HepG2 (cell line): Measurements from ENCODE around the gene COMT. TPM values are rescaled to one million over a fixed set of nuclear protein-coding genes. Genes with fewer than 3 reads are reported as not detected.

ENCODE experiments used
- ETV5 ChIP-seq: IDR thresholded peaks from 2 replicates; pipeline ENCODE4 v1.6.1; 2018; ENCODE audit warnings: missing biosample characterization, missing genetic modification reagents, inconsistent platforms, borderline replicate concordance
- FOXO1 ChIP-seq: sonication (generic); formaldehyde crosslinking; IDR thresholded peaks from 2 replicates; pipeline ENCODE4 v1.4.0; 2020; ENCODE audit warnings: missing genetic modification reagents
- HNRNPH1 ChIP-seq: fragments of 200-400 bp; formaldehyde crosslinking; optimal IDR thresholded peaks from 2 replicates; pipeline ENCODE3; 2017; ENCODE audit warnings: mild to moderate bottlenecking, low read depth, low read length
- MBD4 ChIP-seq: IDR thresholded peaks from 2 replicates; pipeline ENCODE4 v1.6.1; 2012; ENCODE audit warnings: low read length, inconsistent platforms, borderline replicate concordance
- MYPOP ChIP-seq: sonication (generic); formaldehyde crosslinking; IDR thresholded peaks from 2 replicates; pipeline ENCODE4 v1.8.1; 2023; ENCODE audit warnings: mild to moderate bottlenecking, moderate library complexity, missing genetic modification reagents
- NFKB2 ChIP-seq: sonication (generic); formaldehyde crosslinking; IDR thresholded peaks from 2 replicates; pipeline ENCODE4 v1.4.0; 2020; ENCODE audit warnings: missing genetic modification reagents, borderline replicate concordance
- PHF20 ChIP-seq: sonication (generic); formaldehyde crosslinking; IDR thresholded peaks from 2 replicates; pipeline ENCODE4 v1.5.0; 2020; ENCODE audit warnings: mild to moderate bottlenecking, missing genetic modification reagents
- PHF5A ChIP-seq: IDR thresholded peaks from one replicate; pipeline ENCODE4 v1.6.1; 2018; ENCODE audit warnings: low read depth, missing genetic modification reagents; ENCODE audit not compliant: unreplicated experiment
- PRMT3 ChIP-seq: sonication (generic); formaldehyde crosslinking; IDR thresholded peaks from 2 replicates; pipeline ENCODE4 v1.8.1; 2022; ENCODE audit warnings: low read depth, mild to moderate bottlenecking, moderate library complexity, missing genetic modification reagents, borderline replicate concordance
- SMAD3 ChIP-seq: sonication (generic); formaldehyde crosslinking; IDR thresholded peaks from 2 replicates; pipeline ENCODE4 v1.4.0; 2020; ENCODE audit warnings: missing genetic modification reagents
- THYN1 ChIP-seq: sonication (generic); formaldehyde crosslinking; IDR thresholded peaks from 2 replicates; pipeline ENCODE4 v1.8.1; 2023; ENCODE audit warnings: low read depth, mild to moderate bottlenecking, moderate library complexity, missing genetic modification reagents, borderline replicate concordance
- USF2 ChIP-seq, 2 experiments: sonication (generic) in 1 of 2; formaldehyde crosslinking in 1 of 2; IDR thresholded peaks; 2 replicates each; pipeline versions ENCODE4 v1.5.1 to v1.6.1; 2011 to 2020; ENCODE audit warnings: borderline replicate concordance in 1 of 2, low read depth in 1 of 2, low read length in 1 of 2, mild to moderate bottlenecking in 1 of 2, missing genetic modification reagents in 1 of 2, moderate library complexity in 1 of 2
- ZC3H13 ChIP-seq: sonication (generic); formaldehyde crosslinking; IDR thresholded peaks from 2 replicates; pipeline ENCODE4 v1.8.1; 2023; ENCODE audit warnings: mild to moderate bottlenecking, missing genetic modification reagents, moderate library complexity
- ZNF232 ChIP-seq: sonication (generic); formaldehyde crosslinking; IDR thresholded peaks from 2 replicates; pipeline ENCODE4 v1.4.0; 2020; ENCODE audit warnings: missing genetic modification reagents, borderline replicate concordance
- ZNF274 ChIP-seq: sonication (generic); formaldehyde crosslinking; IDR thresholded peaks from 2 replicates; pipeline ENCODE4 v1.5.1; 2020; ENCODE audit warnings: mild to moderate bottlenecking, missing genetic modification reagents
- ZNF333 ChIP-seq: sonication (generic); formaldehyde crosslinking; IDR thresholded peaks from 2 replicates; pipeline ENCODE4 v1.4.0; 2020; ENCODE audit warnings: mild to moderate bottlenecking, missing genetic modification reagents, borderline replicate concordance
- ZNF337 ChIP-seq: sonication (generic); formaldehyde crosslinking; IDR thresholded peaks from 2 replicates; pipeline ENCODE4 v1.5.1; 2020; ENCODE audit warnings: missing genetic modification reagents, low read depth, mild to moderate bottlenecking, borderline replicate concordance
- ZNF572 ChIP-seq: sonication (generic); formaldehyde crosslinking; IDR thresholded peaks from 2 replicates; pipeline ENCODE4 v1.5.1; 2020; ENCODE audit warnings: mild to moderate bottlenecking, missing genetic modification reagents
- ZNF776 ChIP-seq: sonication (generic); formaldehyde crosslinking; IDR thresholded peaks from 2 replicates; pipeline ENCODE4 v1.4.0; 2020; ENCODE audit warnings: mild to moderate bottlenecking, missing genetic modification reagents
- polyA plus RNA-seq, 8 experiments: library from polyadenylated mRNA; depleted of rRNA in 3 of 8; stranded (reverse) in 7 of 8; unstranded in 1 of 8; fragments of >200 nt; fragmentation: Illumina TruSeq in 4 of 8; extraction: Trizol in 4 of 8; gene quantifications; 2 replicates each; pipeline versions ENCODE4 v1.2.1 to v1.2.3, GENCODE V29; 2011 to 2016; ENCODE audit warnings: low read depth in 4 of 8, missing spikeins in 1 of 8, mixed read lengths in 1 of 8; ENCODE audit not compliant: insufficient read depth in 1 of 8
- total RNA-seq, 5 experiments: library from RNA; depleted of rRNA; stranded (reverse); fragments of >200 nt; fragmentation: Illumina TruSeq; extraction: Trizol; gene quantifications; 2 replicates each; pipeline ENCODE4 v1.2.3, GENCODE V29; 2016; ENCODE audit warnings: low read depth in 1 of 5
- TF ChIP-seq, protein P1 (sequence below): sonication (generic); formaldehyde crosslinking; IDR thresholded peaks from 2 replicates; pipeline ENCODE4 v1.5.1; 2020; ENCODE audit warnings: mild to moderate bottlenecking, missing genetic modification reagents
- TF ChIP-seq, protein P2 (sequence below): sonication (generic); formaldehyde crosslinking; IDR thresholded peaks from 2 replicates; pipeline ENCODE4 v1.5.0; 2020; ENCODE audit warnings: missing genetic modification reagents

The COMT gene
- total and polyA plus RNA-seq, 2 of the 13 experiments (the other 11 are each of a cell fraction or from before 2014, with no cell fraction given), result 156 to 162 TPM

GRCh38 chr22:19962909-19963806 lies 21.6 kb downstream of the COMT start (continued):
- TF ChIP-seq THYN1 (CRISPR knock-in tag) (no peak), HNRNPH1 (no peak), ZNF333 (CRISPR knock-in tag) (peak; percentile 98), ZNF776 (CRISPR knock-in tag) (no peak), MBD4 (no peak), MYPOP (CRISPR knock-in tag) (0 out of 2 replicates have a peak, but pooled peaks have one; percentile 27), PRMT3 (CRISPR knock-in tag) (no peak), ZNF232 (CRISPR knock-in tag) (0 out of 2 replicates have a peak, but pooled peaks have one; percentile 44), ETV5 (peak; percentile 89), ZNF572 (CRISPR knock-in tag) (0 out of 2 replicates have a peak, but pooled peaks have one; percentile 17), USF2 (IDR thresholded peaks at IDR 0.05; ENCODE audit: low read depth, low read length) (no peak), USF2 (CRISPR knock-in tag; IDR thresholded peaks at IDR 0.05; ENCODE audit: borderline replicate concordance) (0 out of 2 replicates have a peak, but pooled peaks have one; percentile 26), FOXO1 (CRISPR knock-in tag) (peak; percentile 59; the same call in 1 of the 2 replicates), ZNF337 (CRISPR knock-in tag) (no peak), PHF20 (CRISPR knock-in tag) (0 out of 2 replicates have a peak, but pooled peaks have one; percentile 33), ZNF274 (CRISPR knock-in tag) (no peak), PHF5A (peak; percentile 39), SMAD3 (CRISPR knock-in tag) (0 out of 2 replicates have a peak, but pooled peaks have one; percentile 31), ZC3H13 (CRISPR knock-in tag) (no peak), NFKB2 (no peak)
- TF ChIP-seq, protein P1, sequence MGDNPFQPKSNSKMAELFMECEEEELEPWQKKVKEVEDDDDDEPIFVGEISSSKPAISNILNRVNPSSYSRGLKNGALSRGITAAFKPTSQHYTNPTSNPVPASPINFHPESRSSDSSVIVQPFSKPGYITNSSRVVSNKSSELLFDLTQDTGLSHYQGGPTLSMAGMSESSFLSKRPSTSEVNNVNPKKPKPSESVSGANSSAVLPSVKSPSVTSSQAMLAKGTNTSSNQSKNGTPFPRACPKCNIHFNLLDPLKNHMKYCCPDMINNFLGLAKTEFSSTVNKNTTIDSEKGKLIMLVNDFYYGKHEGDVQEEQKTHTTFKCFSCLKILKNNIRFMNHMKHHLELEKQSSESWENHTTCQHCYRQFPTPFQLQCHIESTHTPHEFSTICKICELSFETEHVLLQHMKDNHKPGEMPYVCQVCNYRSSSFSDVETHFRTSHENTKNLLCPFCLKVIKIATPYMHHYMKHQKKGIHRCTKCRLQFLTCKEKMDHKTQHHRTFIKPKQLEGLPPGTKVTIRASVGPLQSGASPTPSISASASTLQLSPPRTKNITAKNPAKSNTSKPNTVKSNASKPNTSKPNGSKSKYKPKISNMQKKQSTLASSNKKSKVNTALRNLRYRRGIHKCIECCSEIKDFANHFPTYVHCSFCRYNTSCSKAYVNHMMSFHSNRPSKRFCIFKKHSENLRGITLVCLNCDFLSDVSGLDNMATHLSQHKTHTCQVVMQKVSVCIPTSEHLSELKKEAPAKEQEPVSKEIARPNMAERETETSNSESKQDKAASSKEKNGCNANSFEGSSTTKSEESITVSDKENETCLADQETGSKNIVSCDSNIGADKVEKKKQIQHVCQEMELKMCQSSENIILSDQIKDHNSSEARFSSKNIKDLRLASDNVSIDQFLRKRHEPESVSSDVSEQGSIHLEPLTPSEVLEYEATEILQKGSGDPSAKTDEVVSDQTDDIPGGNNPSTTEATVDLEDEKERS (CRISPR knock-in tag), result no peak
- TF ChIP-seq, protein P2, sequence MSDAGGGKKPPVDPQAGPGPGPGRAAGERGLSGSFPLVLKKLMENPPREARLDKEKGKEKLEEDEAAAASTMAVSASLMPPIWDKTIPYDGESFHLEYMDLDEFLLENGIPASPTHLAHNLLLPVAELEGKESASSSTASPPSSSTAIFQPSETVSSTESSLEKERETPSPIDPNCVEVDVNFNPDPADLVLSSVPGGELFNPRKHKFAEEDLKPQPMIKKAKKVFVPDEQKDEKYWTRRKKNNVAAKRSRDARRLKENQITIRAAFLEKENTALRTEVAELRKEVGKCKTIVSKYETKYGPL, result no peak
